Fibroblast of villous mesenchyme (primary cell): ENCODE measurements around the gene CAMK2D. TPM values are rescaled to one million over a fixed set of nuclear protein-coding genes. Genes with fewer than 3 reads are reported as not detected.

Experiments used
- DNase-seq: peaks from one replicate; pipeline ENCODE4 v3.0.0-alpha.2; 2010; ENCODE audit warnings: low read depth
- H3K4me3 ChIP-seq: 2 replicates; pipeline ENCODE4 v1.5.1; 2011; ENCODE audit warnings: low read depth, mild to moderate bottlenecking, low read length
- total RNA-seq: library from RNA; depleted of rRNA; stranded (reverse); fragments of >200 nt; gene quantifications from 2 replicates; pipeline ENCODE4 v1.2.3, GENCODE V29; 2012
- TF ChIP-seq, protein P1 (sequence below): IDR thresholded peaks from 2 replicates; pipeline ENCODE4 v1.5.1; 2012; ENCODE audit warnings: low read depth, mild to moderate bottlenecking, low read length; ENCODE audit not compliant: insufficient read depth

The CAMK2D gene
- total RNA-seq, 1 donor, result 161 TPM

DNA sequence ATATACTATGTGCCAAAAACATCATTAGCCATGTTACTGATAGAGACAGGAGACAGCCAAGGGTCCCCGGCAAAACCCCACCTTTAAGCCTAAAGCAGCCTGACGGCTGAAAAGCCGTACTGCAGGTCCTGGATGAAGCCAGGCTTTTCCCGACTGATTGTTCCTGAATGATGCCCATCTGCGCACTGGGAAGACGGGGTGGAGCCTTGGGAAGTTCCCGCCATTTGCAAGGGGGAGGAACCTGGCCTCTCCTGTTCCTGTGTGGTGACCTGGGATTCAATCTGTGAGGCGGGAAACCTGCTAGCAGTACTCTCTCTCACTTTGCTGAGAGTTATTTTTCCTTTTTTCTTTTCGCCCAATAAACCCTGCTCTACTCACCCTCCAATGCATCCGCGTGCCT lies 15.1 kb upstream of the CAMK2D start:
- TF ChIP-seq, protein P1, sequence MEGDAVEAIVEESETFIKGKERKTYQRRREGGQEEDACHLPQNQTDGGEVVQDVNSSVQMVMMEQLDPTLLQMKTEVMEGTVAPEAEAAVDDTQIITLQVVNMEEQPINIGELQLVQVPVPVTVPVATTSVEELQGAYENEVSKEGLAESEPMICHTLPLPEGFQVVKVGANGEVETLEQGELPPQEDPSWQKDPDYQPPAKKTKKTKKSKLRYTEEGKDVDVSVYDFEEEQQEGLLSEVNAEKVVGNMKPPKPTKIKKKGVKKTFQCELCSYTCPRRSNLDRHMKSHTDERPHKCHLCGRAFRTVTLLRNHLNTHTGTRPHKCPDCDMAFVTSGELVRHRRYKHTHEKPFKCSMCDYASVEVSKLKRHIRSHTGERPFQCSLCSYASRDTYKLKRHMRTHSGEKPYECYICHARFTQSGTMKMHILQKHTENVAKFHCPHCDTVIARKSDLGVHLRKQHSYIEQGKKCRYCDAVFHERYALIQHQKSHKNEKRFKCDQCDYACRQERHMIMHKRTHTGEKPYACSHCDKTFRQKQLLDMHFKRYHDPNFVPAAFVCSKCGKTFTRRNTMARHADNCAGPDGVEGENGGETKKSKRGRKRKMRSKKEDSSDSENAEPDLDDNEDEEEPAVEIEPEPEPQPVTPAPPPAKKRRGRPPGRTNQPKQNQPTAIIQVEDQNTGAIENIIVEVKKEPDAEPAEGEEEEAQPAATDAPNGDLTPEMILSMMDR, result no peak
- no peak overlapping the region for H3K4me3 ChIP-seq
- DNase-seq, result no peak

DNA sequence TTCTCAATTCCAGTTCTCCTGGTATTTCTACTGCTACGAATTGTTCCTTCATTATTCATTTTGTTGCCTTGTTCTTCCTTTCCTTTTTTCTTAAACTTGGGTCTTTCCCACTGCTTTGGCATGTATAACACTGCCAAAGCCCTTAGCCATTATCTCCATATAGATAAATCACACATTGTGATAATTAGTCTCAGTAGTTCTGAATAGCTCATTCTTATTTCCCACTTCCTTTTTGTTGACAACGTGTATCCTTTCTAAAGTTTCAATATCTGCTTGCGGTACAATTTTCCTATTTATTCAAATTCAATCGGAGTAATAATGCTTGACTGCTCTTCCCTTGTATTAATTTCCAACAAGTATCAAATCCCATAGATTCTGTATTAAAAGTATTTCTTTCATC lies 14.5 kb upstream of the CAMK2D start:
- TF ChIP-seq, protein P1, result no peak
- H3K4me3 ChIP-seq, result no peak overlapping the region
- DNase-seq, result no peak

DNA sequence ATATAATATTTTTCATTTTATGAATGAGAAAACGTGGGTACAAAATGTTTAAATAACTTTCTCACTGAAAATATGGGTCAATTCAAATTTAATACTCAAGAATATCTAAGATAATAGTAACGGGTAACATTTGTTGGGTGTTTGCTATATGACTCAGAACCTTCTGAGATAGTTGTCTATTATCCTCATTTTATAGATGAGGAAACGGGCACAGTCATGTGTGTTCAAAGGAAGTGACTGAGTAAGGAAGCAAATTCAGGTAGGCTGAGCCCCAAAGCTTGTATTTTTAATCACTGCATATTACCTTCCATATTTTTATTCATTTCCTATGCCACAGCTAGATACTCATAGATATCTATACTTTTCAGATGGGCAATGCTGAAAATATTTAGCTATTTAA lies 12.2 kb upstream of the CAMK2D start:
- no peak overlapping the region for H3K4me3 ChIP-seq
- DNase-seq, result no peak
- TF ChIP-seq, protein P1, result no peak

DNA sequence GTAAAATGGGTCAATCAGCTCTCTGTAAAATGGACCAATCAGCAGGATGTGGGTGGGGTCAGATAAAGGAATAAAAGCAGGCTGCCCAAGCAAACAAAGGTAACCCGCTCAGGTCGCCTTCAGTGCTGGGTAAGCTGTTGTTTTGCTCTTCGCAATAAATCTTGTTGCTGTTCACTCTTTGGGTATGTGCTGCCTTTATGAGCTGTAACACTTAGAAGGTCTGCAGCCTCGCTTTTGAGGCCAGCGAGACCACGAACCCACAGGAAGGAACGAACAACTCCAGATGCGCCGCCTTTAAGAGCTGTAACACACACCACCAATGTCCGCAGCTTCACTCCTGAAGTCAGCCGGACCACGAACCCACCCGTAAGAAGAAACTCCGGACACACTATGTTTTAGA lies 11.5 kb upstream of the CAMK2D start:
- no peak overlapping the region for H3K4me3 ChIP-seq
- TF ChIP-seq, protein P1, result no peak
- DNase-seq, result no peak

DNA sequence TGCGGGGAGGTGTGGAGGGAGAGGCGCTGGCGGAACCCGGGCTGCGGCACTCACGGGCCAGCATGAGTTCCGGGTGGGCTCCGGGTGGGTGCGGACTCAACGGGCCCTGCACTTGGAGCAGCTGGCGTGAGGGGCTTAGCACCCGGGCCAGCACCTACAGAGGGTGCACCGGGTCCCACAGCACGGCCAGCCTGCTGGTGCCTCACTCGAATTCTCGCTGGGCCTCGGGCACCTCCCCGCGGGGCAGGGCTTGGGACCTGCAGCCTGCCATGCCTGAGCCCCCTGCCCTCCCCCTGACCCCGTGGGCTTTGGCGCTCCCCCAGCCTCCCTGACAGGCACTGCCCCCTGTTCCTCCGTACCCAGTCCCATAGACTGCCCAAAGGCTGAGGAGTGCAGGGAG lies 10.8 kb upstream of the CAMK2D start:
- TF ChIP-seq, protein P1, result no peak
- no peak for DNase-seq
- no peak overlapping the region for H3K4me3 ChIP-seq

DNA sequence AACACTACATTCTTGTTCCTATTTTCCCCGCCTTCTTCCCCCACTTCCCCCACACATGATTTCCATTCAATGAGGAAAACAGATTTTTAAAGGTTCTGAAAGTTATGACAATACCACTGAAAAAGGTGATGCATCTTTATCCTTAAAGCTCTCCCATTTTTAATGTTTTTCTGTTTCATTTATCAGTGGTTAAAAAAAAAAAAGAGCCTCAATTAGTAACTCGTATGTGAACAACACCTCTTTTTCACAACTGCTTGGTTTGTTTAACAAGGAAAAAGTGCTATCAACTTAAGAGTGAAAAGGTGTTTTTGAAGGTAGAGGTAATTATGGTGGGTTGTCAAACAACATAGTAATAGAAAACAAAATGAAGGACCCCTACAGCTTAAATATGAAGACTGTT lies 8.2 kb upstream of the CAMK2D start:
- TF ChIP-seq, protein P1, result no peak
- no peak for DNase-seq
- H3K4me3 ChIP-seq, result no peak overlapping the region

DNA sequence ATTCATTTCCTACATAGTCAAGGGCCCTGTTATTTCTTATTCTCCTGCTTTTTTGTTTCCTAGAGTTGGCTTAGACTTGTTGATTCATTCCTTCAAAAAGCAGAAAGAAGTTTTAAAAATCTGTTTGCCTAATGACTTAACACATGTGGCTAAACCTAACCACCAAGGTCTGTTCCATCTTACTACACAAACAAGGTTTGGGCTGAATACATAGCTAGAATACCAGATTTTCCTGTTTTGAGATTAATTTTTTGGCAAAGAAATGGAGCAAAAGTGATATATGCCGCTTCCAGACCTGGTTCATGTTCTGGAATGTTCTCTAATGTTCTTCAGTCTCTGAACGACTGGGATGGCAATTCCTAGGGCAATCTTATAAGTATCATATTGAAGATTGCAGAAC lies 7.4 kb upstream of the CAMK2D start:
- no peak overlapping the region for H3K4me3 ChIP-seq
- TF ChIP-seq, protein P1, result no peak
- no peak for DNase-seq
